ENCODE data around the gene PLIN3.

DNA sequence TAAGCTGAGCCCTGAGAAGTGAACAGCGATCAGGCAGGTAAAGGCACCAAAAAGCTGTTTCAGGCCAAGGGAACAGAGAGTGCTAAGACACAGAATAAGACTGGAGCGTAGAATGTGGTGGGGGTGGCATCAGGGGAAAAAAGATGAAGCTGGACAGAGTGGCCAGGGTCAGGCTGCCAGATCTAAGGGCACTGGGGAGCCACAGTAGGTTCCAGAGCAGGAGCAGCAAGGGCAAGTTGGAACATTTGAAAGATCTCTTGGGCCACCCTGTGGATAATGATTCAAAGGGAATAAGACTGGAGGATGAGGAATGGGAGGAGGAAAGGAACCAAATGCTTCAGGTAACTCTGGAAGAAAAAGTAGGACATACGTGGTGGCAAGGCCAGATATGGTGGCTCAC lies 6.5 kb upstream of the PLIN3 start:
- TF ChIP-seq, protein P1, sequence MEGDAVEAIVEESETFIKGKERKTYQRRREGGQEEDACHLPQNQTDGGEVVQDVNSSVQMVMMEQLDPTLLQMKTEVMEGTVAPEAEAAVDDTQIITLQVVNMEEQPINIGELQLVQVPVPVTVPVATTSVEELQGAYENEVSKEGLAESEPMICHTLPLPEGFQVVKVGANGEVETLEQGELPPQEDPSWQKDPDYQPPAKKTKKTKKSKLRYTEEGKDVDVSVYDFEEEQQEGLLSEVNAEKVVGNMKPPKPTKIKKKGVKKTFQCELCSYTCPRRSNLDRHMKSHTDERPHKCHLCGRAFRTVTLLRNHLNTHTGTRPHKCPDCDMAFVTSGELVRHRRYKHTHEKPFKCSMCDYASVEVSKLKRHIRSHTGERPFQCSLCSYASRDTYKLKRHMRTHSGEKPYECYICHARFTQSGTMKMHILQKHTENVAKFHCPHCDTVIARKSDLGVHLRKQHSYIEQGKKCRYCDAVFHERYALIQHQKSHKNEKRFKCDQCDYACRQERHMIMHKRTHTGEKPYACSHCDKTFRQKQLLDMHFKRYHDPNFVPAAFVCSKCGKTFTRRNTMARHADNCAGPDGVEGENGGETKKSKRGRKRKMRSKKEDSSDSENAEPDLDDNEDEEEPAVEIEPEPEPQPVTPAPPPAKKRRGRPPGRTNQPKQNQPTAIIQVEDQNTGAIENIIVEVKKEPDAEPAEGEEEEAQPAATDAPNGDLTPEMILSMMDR (IDR thresholded peaks at IDR 0.05) = no peak
- no peak for TF ChIP-seq POLR2A (IDR thresholded peaks at IDR 0.05)
